Measurements from ENCODE around the gene KCNMA1.

Gene KCNMA1

DNA sequence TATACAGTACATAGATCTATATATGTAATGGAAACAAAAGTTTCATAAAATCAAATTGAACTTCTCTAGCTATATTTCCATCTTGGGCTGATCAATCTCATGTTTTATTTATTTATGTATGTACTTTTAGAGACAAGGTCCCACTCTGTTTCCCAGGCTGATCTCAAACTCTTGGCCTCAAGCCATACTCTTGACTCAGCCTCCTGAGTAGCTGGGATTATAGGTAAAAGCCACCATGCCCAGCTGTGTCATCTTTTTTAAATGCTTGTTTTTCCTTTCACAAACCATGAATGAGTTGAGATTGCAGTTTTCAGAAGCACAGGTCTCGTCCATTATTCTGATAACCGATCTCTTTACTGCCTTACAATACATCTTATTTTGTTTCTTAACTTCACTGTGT, 400.9 kb downstream of the KCNMA1 start:
- no peak for DNase-seq (ENCODE audit: low read depth)
- TF ChIP-seq, protein P1, sequence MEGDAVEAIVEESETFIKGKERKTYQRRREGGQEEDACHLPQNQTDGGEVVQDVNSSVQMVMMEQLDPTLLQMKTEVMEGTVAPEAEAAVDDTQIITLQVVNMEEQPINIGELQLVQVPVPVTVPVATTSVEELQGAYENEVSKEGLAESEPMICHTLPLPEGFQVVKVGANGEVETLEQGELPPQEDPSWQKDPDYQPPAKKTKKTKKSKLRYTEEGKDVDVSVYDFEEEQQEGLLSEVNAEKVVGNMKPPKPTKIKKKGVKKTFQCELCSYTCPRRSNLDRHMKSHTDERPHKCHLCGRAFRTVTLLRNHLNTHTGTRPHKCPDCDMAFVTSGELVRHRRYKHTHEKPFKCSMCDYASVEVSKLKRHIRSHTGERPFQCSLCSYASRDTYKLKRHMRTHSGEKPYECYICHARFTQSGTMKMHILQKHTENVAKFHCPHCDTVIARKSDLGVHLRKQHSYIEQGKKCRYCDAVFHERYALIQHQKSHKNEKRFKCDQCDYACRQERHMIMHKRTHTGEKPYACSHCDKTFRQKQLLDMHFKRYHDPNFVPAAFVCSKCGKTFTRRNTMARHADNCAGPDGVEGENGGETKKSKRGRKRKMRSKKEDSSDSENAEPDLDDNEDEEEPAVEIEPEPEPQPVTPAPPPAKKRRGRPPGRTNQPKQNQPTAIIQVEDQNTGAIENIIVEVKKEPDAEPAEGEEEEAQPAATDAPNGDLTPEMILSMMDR (IDR thresholded peaks at IDR 0.05; ENCODE audit: control insufficient read depth, insufficient read depth, low read depth, low read length, missing control alignments) = no peak
- no peak overlapping the region for H3K4me3 ChIP-seq (ENCODE audit: control insufficient read depth, low read depth, low read length)

DNA sequence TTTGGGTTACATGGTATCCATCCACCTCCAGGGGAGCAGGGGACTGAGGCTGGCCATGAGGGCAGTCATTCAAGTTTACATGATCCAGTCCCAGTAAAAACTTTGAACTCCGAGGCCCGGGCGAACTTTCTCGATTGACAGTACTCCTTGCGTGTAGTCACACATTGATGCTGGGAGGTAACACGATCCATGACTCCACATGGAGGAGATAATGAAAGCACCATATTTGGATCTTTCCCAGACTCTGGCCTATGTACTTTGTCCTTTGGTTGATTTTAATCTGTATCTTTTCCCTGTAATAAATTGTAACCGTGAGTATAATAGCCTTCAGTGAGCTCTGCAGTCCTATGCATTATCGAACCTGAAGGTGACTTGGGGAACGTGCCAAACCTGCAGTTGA, 401.6 kb downstream of the KCNMA1 start:
- DNase-seq (ENCODE audit: low read depth) = no peak
- TF ChIP-seq, protein P1 (IDR thresholded peaks at IDR 0.05; ENCODE audit: control insufficient read depth, insufficient read depth, low read depth, low read length, missing control alignments) = no peak
- H3K4me3 ChIP-seq (ENCODE audit: control insufficient read depth, low read depth, low read length) = no peak overlapping the region

DNA sequence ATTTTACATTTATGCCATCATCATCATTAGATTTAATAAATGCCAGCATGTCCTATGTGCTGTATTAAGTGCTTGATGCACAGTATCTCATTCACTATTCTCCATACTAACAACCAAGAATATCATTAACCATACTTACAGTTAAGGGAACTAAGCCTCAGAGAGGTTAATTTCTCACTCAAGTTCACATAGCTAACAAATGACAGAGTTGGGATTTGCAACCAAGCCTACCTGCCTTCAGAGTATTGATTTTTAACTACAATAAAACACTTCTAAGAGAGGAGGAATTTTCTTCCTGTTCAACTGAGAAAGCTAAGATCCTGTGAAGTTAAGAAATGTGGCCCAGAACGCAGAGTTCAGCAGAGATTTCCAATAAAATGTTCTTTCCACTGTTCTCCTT, 403.0 kb downstream of the KCNMA1 start:
- TF ChIP-seq, protein P1 (IDR thresholded peaks at IDR 0.05; ENCODE audit: control insufficient read depth, insufficient read depth, low read depth, low read length, missing control alignments) = no peak
- H3K4me3 ChIP-seq (ENCODE audit: control insufficient read depth, low read depth, low read length) = no peak overlapping the region
- DNase-seq (ENCODE audit: low read depth) = no peak

DNA sequence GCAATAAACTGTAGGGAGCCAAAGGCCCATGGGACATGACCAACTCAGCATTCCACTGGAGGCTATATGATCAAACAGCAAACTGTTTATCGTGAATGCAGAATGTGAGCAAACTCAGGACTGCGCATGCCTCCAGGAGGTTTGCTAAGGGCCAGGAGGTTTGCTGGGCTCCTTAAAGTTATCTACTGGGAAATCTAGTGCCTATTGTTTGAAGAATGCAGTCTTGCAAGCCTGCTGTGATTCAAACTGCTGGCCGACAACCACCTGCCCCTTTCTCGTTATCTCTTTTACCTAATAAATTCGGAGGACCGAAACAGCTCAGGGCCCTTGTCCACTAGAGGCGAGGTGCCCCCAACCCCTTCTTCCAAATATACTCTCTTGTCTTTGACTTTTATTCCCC, 404.1 kb downstream of the KCNMA1 start:
- TF ChIP-seq, protein P1 (IDR thresholded peaks at IDR 0.05; ENCODE audit: control insufficient read depth, insufficient read depth, low read depth, low read length, missing control alignments) = no peak
- DNase-seq (ENCODE audit: low read depth) = no peak

DNA sequence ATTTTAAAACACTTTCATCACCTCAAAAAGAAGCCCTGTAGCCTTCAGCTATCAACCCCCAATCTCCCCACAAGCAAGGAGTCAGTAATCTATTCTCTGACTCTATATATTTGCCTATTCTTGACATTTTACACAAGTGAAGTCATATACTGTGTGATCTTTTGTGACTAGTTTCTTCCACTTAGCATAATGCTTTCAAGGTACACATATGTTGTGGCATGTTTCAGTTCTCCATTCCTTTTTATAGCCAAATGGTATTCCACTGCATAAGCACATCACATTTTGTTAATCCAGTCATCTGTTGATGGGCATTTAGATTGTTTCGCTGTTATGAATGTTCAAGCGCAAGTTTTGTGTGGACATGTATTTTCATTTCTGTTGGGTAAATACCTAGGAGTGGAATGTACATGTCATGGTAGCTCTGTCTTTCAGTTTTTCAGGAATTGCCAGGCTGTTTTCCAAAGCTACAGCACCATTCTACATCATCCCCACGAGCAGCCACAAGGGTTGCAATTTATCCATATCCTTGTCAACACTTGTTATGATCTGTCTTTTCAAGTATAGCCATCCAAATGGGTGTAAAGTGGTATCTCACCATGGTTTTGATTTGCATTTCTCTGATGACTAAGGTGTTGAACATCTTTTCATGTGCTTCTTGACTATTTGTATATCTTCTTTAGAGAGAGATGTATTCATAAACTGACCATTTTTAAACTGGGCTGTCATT, 405.6 kb downstream of the KCNMA1 start:
- TF ChIP-seq, protein P1 (IDR thresholded peaks at IDR 0.05; ENCODE audit: control insufficient read depth, insufficient read depth, low read depth, low read length, missing control alignments) = no peak
- DNase-seq (ENCODE audit: low read depth) = no peak
- H3K4me3 ChIP-seq (ENCODE audit: control insufficient read depth, low read depth, low read length) = no peak overlapping the region

More for the DNA sequence above, 404.1 kb downstream of the KCNMA1 start:
- H3K4me3 ChIP-seq (ENCODE audit: control insufficient read depth, low read depth, low read length) = no peak overlapping the region

DNA sequence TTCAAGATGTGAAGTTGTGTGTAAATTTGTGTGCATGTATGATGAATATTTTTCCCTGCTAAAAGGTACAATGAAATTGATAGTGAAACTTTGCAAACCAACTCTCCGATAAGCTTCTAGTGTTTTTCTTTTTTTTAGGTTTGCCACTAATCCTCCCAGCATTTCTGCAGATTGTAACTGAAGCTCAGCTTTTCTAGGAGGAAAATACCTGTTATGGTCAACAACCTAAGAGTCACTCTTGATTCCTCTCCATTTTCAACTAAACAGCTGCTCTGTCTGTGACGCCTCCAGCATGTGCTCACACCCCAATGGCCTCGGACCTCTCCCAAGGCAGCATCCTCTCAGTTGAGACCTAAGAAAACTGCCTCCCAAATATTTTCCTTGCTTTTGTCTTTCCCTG, 406.2 kb downstream of the KCNMA1 start:
- TF ChIP-seq, protein P1 (IDR thresholded peaks at IDR 0.05; ENCODE audit: control insufficient read depth, insufficient read depth, low read depth, low read length, missing control alignments) = no peak
- no peak overlapping the region for H3K4me3 ChIP-seq (ENCODE audit: control insufficient read depth, low read depth, low read length)
- no peak for DNase-seq (ENCODE audit: low read depth)
